Activated naive CD8-positive, alpha-beta T cell treated with anti-CD3 and anti-CD28 coated beads, Interleukin-2, amount 50 U/mL, for 24 hours (primary cell): ENCODE results near the gene EXTL2.
A peak's percentile ranks its signal among the peaks of the same experiment; 100 is the strongest.
"Not testable (repeated sequence)": the region's sequence is repeated elsewhere in the genome, so short reads cannot be mapped to it uniquely, and the experiment has no call there.

Experiments used
- ATAC-seq: fragments of 150-1000 bp; cut with Tn5 transposase; one replicate; pipeline ENCODE4 v1.10.0; 2021
- DNase-seq: peaks from one replicate; pipeline ENCODE4 v3.0.0; 2021
- H3K27ac Mint-ChIP-seq: one replicate; pipeline ENCODE4 v1.8.0; 2021; ENCODE audit warnings: mild to moderate bottlenecking, mixed read lengths
- H3K27me3 Mint-ChIP-seq: one replicate; pipeline ENCODE4 v1.8.0; 2021; ENCODE audit warnings: mixed read lengths
- H3K36me3 Mint-ChIP-seq: one replicate; pipeline ENCODE4 v1.8.0; 2021; ENCODE audit warnings: low read depth, mixed read lengths
- H3K4me1 Mint-ChIP-seq: one replicate; pipeline ENCODE4 v1.8.0; 2021; ENCODE audit warnings: mixed read lengths
- H3K4me3 Mint-ChIP-seq: one replicate; pipeline ENCODE4 v1.8.0; 2021; ENCODE audit warnings: mild to moderate bottlenecking, moderate library complexity, mixed read lengths
- H3K9me3 Mint-ChIP-seq: one replicate; pipeline ENCODE4 v1.8.0; 2021; ENCODE audit warnings: mixed read lengths

The EXTL2 gene

GRCh38 chr1:100889869-100890482, 4.7 kb downstream of the EXTL2 start:
- Mint-ChIP-seq H3K9me3 (peaks cover 20% of the 10 kb centered on the region), H3K4me1 (peaks cover 45% of the 10 kb centered on the region), H3K36me3 (peaks cover 41% of the 10 kb centered on the region)
- not testable (repeated sequence) for DNase-seq, H3K27ac Mint-ChIP-seq, H3K4me3 Mint-ChIP-seq, ATAC-seq, H3K27me3 Mint-ChIP-seq

- H3K36me3 Mint-ChIP-seq, result peaks cover 41% of the 10 kb centered on the region
- peaks cover 20% of the 10 kb centered on the region for H3K9me3 Mint-ChIP-seq
- H3K27ac Mint-ChIP-seq, result peak overlapping the region; percentile 61
- not testable (repeated sequence) for H3K4me3 Mint-ChIP-seq, H3K27me3 Mint-ChIP-seq, DNase-seq
- ATAC-seq, result peak; percentile 91
- peaks cover 38% of the 10 kb centered on the region for H3K4me1 Mint-ChIP-seq
These were observed 5.6 kb downstream of the EXTL2 start for GRCh38 chr1:100889007-100889406.

- Mint-ChIP-seq H3K27me3 (no peaks in the 10 kb centered on the region), H3K4me3 (no peak overlapping the region), H3K4me1 (peaks cover 8% of the 10 kb centered on the region), H3K9me3 (peaks cover 6% of the 10 kb centered on the region), H3K36me3 (peaks cover 14% of the 10 kb centered on the region), H3K27ac (no peak overlapping the region)
- DNase-seq (no peak), ATAC-seq (no peak)
These were observed 10.7 kb downstream of the EXTL2 start for GRCh38 chr1:100883963-100884362.

GRCh38 chr1:100882698-100883097, 11.9 kb downstream of the EXTL2 start:
- Mint-ChIP-seq H3K4me3 (no peak overlapping the region), H3K27me3 (no peaks in the 10 kb centered on the region), H3K27ac (no peak overlapping the region), H3K9me3 (no peaks in the 10 kb centered on the region), H3K4me1 (no peaks in the 10 kb centered on the region), H3K36me3 (peaks cover 5% of the 10 kb centered on the region)
- ATAC-seq (no peak), DNase-seq (no peak)

- H3K36me3 Mint-ChIP-seq, result peaks cover 3% of the 10 kb centered on the region
- H3K27me3 Mint-ChIP-seq, result no peaks in the 10 kb centered on the region
- H3K4me1 Mint-ChIP-seq, result no peaks in the 10 kb centered on the region
- no peak overlapping the region for H3K4me3 Mint-ChIP-seq
- DNase-seq, result no peak
- H3K9me3 Mint-ChIP-seq, result no peaks in the 10 kb centered on the region
- no peak for ATAC-seq
- H3K27ac Mint-ChIP-seq, result no peak overlapping the region
These were observed 13.0 kb downstream of the EXTL2 start for GRCh38 chr1:100881687-100882086.

- Mint-ChIP-seq H3K36me3 (peaks cover 4% of the 10 kb centered on the region), H3K27ac (no peak overlapping the region), H3K4me3 (no peak overlapping the region), H3K9me3 (no peaks in the 10 kb centered on the region), H3K27me3 (no peaks in the 10 kb centered on the region), H3K4me1 (no peaks in the 10 kb centered on the region)
- no peak for DNase-seq
- ATAC-seq, result no peak
These were observed 15.2 kb downstream of the EXTL2 start for GRCh38 chr1:100879422-100879821.

GRCh38 chr1:100876291-100876690, 18.4 kb downstream of the EXTL2 start:
- Mint-ChIP-seq H3K36me3 (peaks cover 3% of the 10 kb centered on the region), H3K9me3 (no peaks in the 10 kb centered on the region)

GRCh38 chr1:100875228-100875627, 19.4 kb downstream of the EXTL2 start:
- Mint-ChIP-seq H3K9me3 (no peaks in the 10 kb centered on the region), H3K4me1 (no peaks in the 10 kb centered on the region), H3K36me3 (peaks cover 3% of the 10 kb centered on the region), H3K27ac (no peak overlapping the region), H3K4me3 (no peak overlapping the region), H3K27me3 (no peaks in the 10 kb centered on the region)
- DNase-seq (no peak), ATAC-seq (no peak)

More at GRCh38 chr1:100876291-100876690, 18.4 kb downstream of the EXTL2 start:
- H3K27me3 Mint-ChIP-seq, result no peaks in the 10 kb centered on the region
- H3K4me3 Mint-ChIP-seq, result no peak overlapping the region
- H3K4me1 Mint-ChIP-seq, result no peaks in the 10 kb centered on the region
- H3K27ac Mint-ChIP-seq, result no peak overlapping the region
- ATAC-seq (no peak), DNase-seq (no peak)

- no peak overlapping the region for H3K4me3 Mint-ChIP-seq
- no peak for DNase-seq
- no peak overlapping the region for H3K27ac Mint-ChIP-seq
- H3K9me3 Mint-ChIP-seq, result no peaks in the 10 kb centered on the region
- H3K4me1 Mint-ChIP-seq, result no peaks in the 10 kb centered on the region
- peaks cover 3% of the 10 kb centered on the region for H3K36me3 Mint-ChIP-seq
- no peaks in the 10 kb centered on the region for H3K27me3 Mint-ChIP-seq
- ATAC-seq, result no peak
These were observed 20.2 kb downstream of the EXTL2 start for GRCh38 chr1:100874433-100874832.

GRCh38 chr1:100869996-100870395, 24.6 kb downstream of the EXTL2 start:
- Mint-ChIP-seq H3K27ac (no peak overlapping the region), H3K27me3 (no peaks in the 10 kb centered on the region), H3K9me3 (no peaks in the 10 kb centered on the region), H3K4me3 (no peak overlapping the region), H3K36me3 (peaks cover 1% of the 10 kb centered on the region), H3K4me1 (no peaks in the 10 kb centered on the region)
- DNase-seq (no peak), ATAC-seq (no peak)

GRCh38 chr1:100868364-100868995, 26.2 kb downstream of the EXTL2 start:
- H3K4me1 Mint-ChIP-seq, result no peaks in the 10 kb centered on the region
- H3K9me3 Mint-ChIP-seq, result no peaks in the 10 kb centered on the region
- H3K27me3 Mint-ChIP-seq, result no peaks in the 10 kb centered on the region
- no peak overlapping the region for H3K4me3 Mint-ChIP-seq
- DNase-seq (no peak), ATAC-seq (no peak)
- no peak overlapping the region for H3K27ac Mint-ChIP-seq
- no peaks in the 10 kb centered on the region for H3K36me3 Mint-ChIP-seq

- Mint-ChIP-seq H3K4me3 (no peak overlapping the region), H3K9me3 (no peaks in the 10 kb centered on the region), H3K27me3 (no peaks in the 10 kb centered on the region), H3K27ac (no peak overlapping the region), H3K36me3 (no peaks in the 10 kb centered on the region), H3K4me1 (no peaks in the 10 kb centered on the region)
- DNase-seq (no peak), ATAC-seq (no peak)
These were observed 27.8 kb downstream of the EXTL2 start for GRCh38 chr1:100866901-100867206.

GRCh38 chr1:100866041-100866900, 28.4 kb downstream of the EXTL2 start:
- no peaks in the 10 kb centered on the region for H3K27me3 Mint-ChIP-seq
- H3K9me3 Mint-ChIP-seq, result no peaks in the 10 kb centered on the region
- no peak for ATAC-seq
- no peak overlapping the region for H3K4me3 Mint-ChIP-seq
- H3K27ac Mint-ChIP-seq, result no peak overlapping the region
- no peaks in the 10 kb centered on the region for H3K36me3 Mint-ChIP-seq
- H3K4me1 Mint-ChIP-seq, result no peaks in the 10 kb centered on the region
- no peak for DNase-seq

- no peak for ATAC-seq
- no peaks in the 10 kb centered on the region for H3K4me1 Mint-ChIP-seq
- H3K27me3 Mint-ChIP-seq, result no peaks in the 10 kb centered on the region
- DNase-seq, result no peak
- no peak overlapping the region for H3K27ac Mint-ChIP-seq
- H3K4me3 Mint-ChIP-seq, result no peak overlapping the region
- no peaks in the 10 kb centered on the region for H3K36me3 Mint-ChIP-seq
- no peaks in the 10 kb centered on the region for H3K9me3 Mint-ChIP-seq
These were observed 32.1 kb downstream of the EXTL2 start for GRCh38 chr1:100862591-100862990.

- no peak for ATAC-seq
These were observed 33.3 kb downstream of the EXTL2 start for GRCh38 chr1:100861379-100861778.

More at GRCh38 chr1:100861379-100861778, 33.3 kb downstream of the EXTL2 start:
- Mint-ChIP-seq H3K27ac (no peak overlapping the region), H3K4me1 (no peaks in the 10 kb centered on the region), H3K27me3 (no peaks in the 10 kb centered on the region), H3K9me3 (peaks cover under 1% of the 10 kb centered on the region), H3K4me3 (no peak overlapping the region), H3K36me3 (no peaks in the 10 kb centered on the region)
- no peak for DNase-seq
